ENCODE measurements around the gene GRPEL1. TPM values are rescaled to one million over a fixed set of nuclear protein-coding genes. Genes with fewer than 3 reads are reported as not detected.

GRPEL1 gene
- total RNA-seq, 1 experiment from 2014 or later = 40.7 TPM

DNA sequence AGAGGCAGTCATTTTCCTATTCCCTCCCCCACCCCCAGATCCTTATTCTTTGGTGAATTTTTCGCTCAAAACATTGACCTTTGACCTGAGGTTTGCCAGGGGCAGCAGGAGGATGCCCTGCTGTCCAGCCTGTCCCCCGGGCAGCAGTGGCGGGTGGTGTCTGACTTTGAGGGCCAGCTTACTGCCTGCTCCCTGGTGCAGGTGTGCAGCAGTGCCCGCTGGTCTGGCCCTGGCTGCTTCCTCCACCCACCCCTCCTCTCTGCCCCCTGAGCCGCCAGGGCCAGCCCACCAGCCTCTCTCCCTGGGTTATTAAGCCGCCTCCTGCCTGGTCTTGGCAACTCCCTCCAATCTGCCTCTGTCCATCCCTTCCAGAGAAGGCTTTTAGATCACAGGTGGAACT lies 40.8 kb upstream of the GRPEL1 start:
- no peak overlapping the region for H3K27ac Mint-ChIP-seq

More for the DNA sequence above, 40.8 kb upstream of the GRPEL1 start:
- no peak overlapping the region for H2AK5ac ChIP-seq (ENCODE audit: insufficient read length, low read length)
- Mint-ChIP-seq H3K9me3 (peaks cover 0 to 4% of the 10 kb centered on the region in 2 experiments; a peak in 2 of 5 replicates), H3K36me3 (ENCODE audit: insufficient read depth in 1 of 3, low read depth in 3 of 3) (no peaks in the 10 kb centered on the region; a peak in 1 of 7 replicates), H3K27me3 (ENCODE audit: low read depth) (peaks cover 35% of the 10 kb centered on the region), H3K4me1 (peaks cover 2 to 3% of the 10 kb centered on the region in 2 experiments; a peak in 3 of 4 replicates), H3K4me3 (no peak overlapping the region)
- H3K23me2 ChIP-seq (ENCODE audit: insufficient read length, low read depth, low read length, poor library complexity, severe bottlenecking) = no peaks in the 10 kb centered on the region
- H3K4me1 ChIP-seq (ENCODE audit: insufficient read depth, low read length) = no peaks in the 10 kb centered on the region; the same call in 1 of the 2 replicates
- no peak overlapping the region for H2BK120ac ChIP-seq (ENCODE audit: low read depth, low read length, poor library complexity, severe bottlenecking)
- no peak overlapping the region for H3K4ac ChIP-seq (ENCODE audit: low read depth, low read length)
- H3K4me2 ChIP-seq (ENCODE audit: insufficient read depth, insufficient read length, low read length) = no peak overlapping the region
- H3K56ac ChIP-seq (ENCODE audit: insufficient read length, low read depth, low read length) = no peak overlapping the region
- TF ChIP-seq, protein P1, sequence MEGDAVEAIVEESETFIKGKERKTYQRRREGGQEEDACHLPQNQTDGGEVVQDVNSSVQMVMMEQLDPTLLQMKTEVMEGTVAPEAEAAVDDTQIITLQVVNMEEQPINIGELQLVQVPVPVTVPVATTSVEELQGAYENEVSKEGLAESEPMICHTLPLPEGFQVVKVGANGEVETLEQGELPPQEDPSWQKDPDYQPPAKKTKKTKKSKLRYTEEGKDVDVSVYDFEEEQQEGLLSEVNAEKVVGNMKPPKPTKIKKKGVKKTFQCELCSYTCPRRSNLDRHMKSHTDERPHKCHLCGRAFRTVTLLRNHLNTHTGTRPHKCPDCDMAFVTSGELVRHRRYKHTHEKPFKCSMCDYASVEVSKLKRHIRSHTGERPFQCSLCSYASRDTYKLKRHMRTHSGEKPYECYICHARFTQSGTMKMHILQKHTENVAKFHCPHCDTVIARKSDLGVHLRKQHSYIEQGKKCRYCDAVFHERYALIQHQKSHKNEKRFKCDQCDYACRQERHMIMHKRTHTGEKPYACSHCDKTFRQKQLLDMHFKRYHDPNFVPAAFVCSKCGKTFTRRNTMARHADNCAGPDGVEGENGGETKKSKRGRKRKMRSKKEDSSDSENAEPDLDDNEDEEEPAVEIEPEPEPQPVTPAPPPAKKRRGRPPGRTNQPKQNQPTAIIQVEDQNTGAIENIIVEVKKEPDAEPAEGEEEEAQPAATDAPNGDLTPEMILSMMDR (conservative IDR thresholded peaks at IDR 0.05) = no peak
- no peak overlapping the region for H3K18ac ChIP-seq (ENCODE audit: insufficient read length, low read depth, low read length)
- no peaks in the 10 kb centered on the region for H3K79me2 ChIP-seq (ENCODE audit: insufficient read depth, low read length)
- no peak overlapping the region for H2AFZ ChIP-seq (ENCODE audit: low read length)
- H2BK12ac ChIP-seq (ENCODE audit: insufficient read length, low read depth, low read length) = no peak overlapping the region
- H3K79me1 ChIP-seq (ENCODE audit: insufficient read depth, low read depth, low read length, poor library complexity, severe bottlenecking) = no peaks in the 10 kb centered on the region
- no peak overlapping the region for H2BK15ac ChIP-seq (ENCODE audit: low read depth, low read length)
- no peak overlapping the region for H3K27ac ChIP-seq (ENCODE audit: insufficient read length, low read depth, low read length)
- no peaks in the 10 kb centered on the region for H4K20me1 ChIP-seq (ENCODE audit: control insufficient read depth, insufficient read depth, insufficient read length)
- no CpG with 5 or more reads among the region's 6 CpGs for WGBS (ENCODE audit: extremely low coverage, insufficient read length, low lambda C conversion rate)
- H4K8ac ChIP-seq (replicated peaks; ENCODE audit: insufficient read length, low read depth, low read length) = no peak overlapping the region
- H2BK5ac ChIP-seq (ENCODE audit: insufficient read length, low read length) = no peak overlapping the region
- H3K9me3 ChIP-seq (ENCODE audit: control insufficient read depth, low read depth, low read length) = no peaks in the 10 kb centered on the region
- H3T11ph ChIP-seq (ENCODE audit: low read length) = no peak overlapping the region
- no peak overlapping the region for H4K5ac ChIP-seq (ENCODE audit: insufficient read length, low read depth, low read length)
- H4K91ac ChIP-seq (ENCODE audit: insufficient read length, low read depth, low read length) = no peak overlapping the region
- no peak overlapping the region for H3K9ac ChIP-seq (ENCODE audit: extremely low read depth, insufficient read length, low read length)
- DNase-seq = no peak
- no peaks in the 10 kb centered on the region; the same call in 1 of the 2 replicates for H3K27me3 ChIP-seq (ENCODE audit: insufficient read depth, low read length)
- H2BK20ac ChIP-seq (ENCODE audit: low read depth, low read length, poor library complexity, severe bottlenecking) = no peak overlapping the region
- no peak overlapping the region for H3K14ac ChIP-seq (ENCODE audit: insufficient read depth, low read length)
- H3K23ac ChIP-seq (ENCODE audit: insufficient read length, low read depth, low read length) = no peak overlapping the region

Data from H9 (cell line).